ENCODE data around the gene KRT75. TPM values are rescaled to one million over a fixed set of nuclear protein-coding genes. Genes with fewer than 3 reads are reported as not detected.

Gene KRT75
- total and polyA plus RNA-seq, 2 experiments from 2014 or later: not detected

- no peaks in the 10 kb centered on the region for H3K9me2 ChIP-seq (ENCODE audit: insufficient read depth)
- no peak overlapping the region for H3K9ac ChIP-seq
- H3K4me1 ChIP-seq (ENCODE audit: insufficient read depth): no peaks in the 10 kb centered on the region
- no peaks in the 10 kb centered on the region for H3K9me3 ChIP-seq (ENCODE audit: low read depth)
- DNase-seq: no peak
- no peak overlapping the region for H3K27ac ChIP-seq
- H3K4me3 ChIP-seq: no peak overlapping the region
- H3K79me2 ChIP-seq (ENCODE audit: insufficient read depth): no peaks in the 10 kb centered on the region
- H2AFZ ChIP-seq: no peak overlapping the region
- H3K27me3 ChIP-seq (replicated peaks; ENCODE audit: insufficient read depth): peaks cover 24% of the 10 kb centered on the region
- no peaks in the 10 kb centered on the region for H4K20me1 ChIP-seq (ENCODE audit: insufficient read depth)
- in situ Hi-C loops (cut with MboI): no loop called here
- no peaks in the 10 kb centered on the region for H3F3A ChIP-seq (ENCODE audit: insufficient read depth)
- no peak overlapping the region for H3K4me2 ChIP-seq (ENCODE audit: unreplicated experiment)
- TF ChIP-seq EZH2phosphoT487 (IDR thresholded peaks at IDR 0.05; ENCODE audit: insufficient read depth, low read depth): no peak
- no peak for TF ChIP-seq EZH2 (IDR thresholded peaks at IDR 0.05; ENCODE audit: insufficient read depth, poor library complexity, severe bottlenecking)
- no peaks in the 10 kb centered on the region for H3K36me3 ChIP-seq (ENCODE audit: low read depth)
- 74 to 79% methylated on average over 9 of the region's 9 CpGs for WGBS, 2 experiments (ENCODE audit: low coverage in 1 of 2, low lambda C conversion rate in 2 of 2, missing lambda C conversion rate in 2 of 2)
Measured at GRCh38 chr12:52400906-52401305, 33.3 kb downstream of the KRT75 start.

GRCh38 chr12:52399756-52400155 lies 34.4 kb downstream of the KRT75 start:
- no peak overlapping the region for H3K4me2 ChIP-seq (ENCODE audit: unreplicated experiment)
- H3F3A ChIP-seq (ENCODE audit: insufficient read depth): no peaks in the 10 kb centered on the region
- H3K9me3 ChIP-seq (ENCODE audit: low read depth): no peaks in the 10 kb centered on the region
- peaks cover 32% of the 10 kb centered on the region for H3K27me3 ChIP-seq (replicated peaks; ENCODE audit: insufficient read depth)
- no peaks in the 10 kb centered on the region for H3K36me3 ChIP-seq (ENCODE audit: low read depth)
- H3K4me3 ChIP-seq: no peak overlapping the region
- H3K4me1 ChIP-seq (ENCODE audit: insufficient read depth): no peaks in the 10 kb centered on the region
- whole genome bisulfite sequencing, 2 experiments (ENCODE audit: low coverage in 1 of 2, low lambda C conversion rate in 2 of 2, missing lambda C conversion rate in 2 of 2): 86 to 90% methylated on average over 16 of the region's 16 CpGs
- no peak overlapping the region for H2AFZ ChIP-seq
- TF ChIP-seq EZH2 (IDR thresholded peaks at IDR 0.05; ENCODE audit: insufficient read depth, poor library complexity, severe bottlenecking) (no peak), EZH2phosphoT487 (IDR thresholded peaks at IDR 0.05; ENCODE audit: insufficient read depth, low read depth) (no peak)
- no peaks in the 10 kb centered on the region for H3K9me2 ChIP-seq (ENCODE audit: insufficient read depth)
- no peak for DNase-seq
- no peak overlapping the region for H3K27ac ChIP-seq
- H3K79me2 ChIP-seq (ENCODE audit: insufficient read depth): no peaks in the 10 kb centered on the region
- in situ Hi-C loops (cut with MboI): loop anchor here (25.0 kb wide), 1 partner anchor 588 kb away; no protein-coding TSS in a partner anchor
- H3K9ac ChIP-seq: no peak overlapping the region
- no peaks in the 10 kb centered on the region for H4K20me1 ChIP-seq (ENCODE audit: insufficient read depth)

- Histone ChIP-seq H3K9me2 (ENCODE audit: insufficient read depth) (no peaks in the 10 kb centered on the region), H3K9ac (no peak overlapping the region), H3K4me1 (ENCODE audit: insufficient read depth) (no peaks in the 10 kb centered on the region), H3K4me3 (no peak overlapping the region), H3K4me2 (ENCODE audit: unreplicated experiment) (no peak overlapping the region), H4K20me1 (ENCODE audit: insufficient read depth) (no peaks in the 10 kb centered on the region), H2AFZ (no peak overlapping the region), H3K27ac (no peak overlapping the region), H3K27me3 (replicated peaks; ENCODE audit: insufficient read depth) (peaks cover 32% of the 10 kb centered on the region), H3K79me2 (ENCODE audit: insufficient read depth) (no peaks in the 10 kb centered on the region), H3K9me3 (ENCODE audit: low read depth) (no peaks in the 10 kb centered on the region), H3F3A (ENCODE audit: insufficient read depth) (no peaks in the 10 kb centered on the region), H3K36me3 (ENCODE audit: low read depth) (no peaks in the 10 kb centered on the region)
- DNase-seq: peak; percentile 57
- WGBS, 2 experiments (ENCODE audit: low coverage in 1 of 2, low lambda C conversion rate in 2 of 2, missing lambda C conversion rate in 2 of 2): 59 to 64% methylated on average over 1 of the region's 1 CpG
- in situ Hi-C loops (cut with MboI): loop anchor here (25.0 kb wide), 1 partner anchor 589 kb away; no protein-coding TSS in a partner anchor
- TF ChIP-seq EZH2phosphoT487 (IDR thresholded peaks at IDR 0.05; ENCODE audit: insufficient read depth, low read depth) (no peak), EZH2 (IDR thresholded peaks at IDR 0.05; ENCODE audit: insufficient read depth, poor library complexity, severe bottlenecking) (no peak)
Measured at GRCh38 chr12:52398176-52398575, 36.0 kb downstream of the KRT75 start.

GRCh38 chr12:52396656-52397055 lies 37.5 kb downstream of the KRT75 start:
- Histone ChIP-seq H3K27ac (no peak overlapping the region), H2AFZ (no peak overlapping the region), H3K27me3 (replicated peaks; ENCODE audit: insufficient read depth) (peaks cover 32% of the 10 kb centered on the region), H3K9ac (no peak overlapping the region), H3F3A (ENCODE audit: insufficient read depth) (no peaks in the 10 kb centered on the region), H3K9me3 (ENCODE audit: low read depth) (no peaks in the 10 kb centered on the region), H4K20me1 (ENCODE audit: insufficient read depth) (no peaks in the 10 kb centered on the region), H3K36me3 (ENCODE audit: low read depth) (no peaks in the 10 kb centered on the region), H3K4me2 (ENCODE audit: unreplicated experiment) (no peak overlapping the region), H3K9me2 (ENCODE audit: insufficient read depth) (no peaks in the 10 kb centered on the region), H3K79me2 (ENCODE audit: insufficient read depth) (no peaks in the 10 kb centered on the region), H3K4me1 (ENCODE audit: insufficient read depth) (no peaks in the 10 kb centered on the region), H3K4me3 (no peak overlapping the region)
- 61 to 72% methylated on average over 8 of the region's 8 CpGs for WGBS, 2 experiments (ENCODE audit: low coverage in 1 of 2, low lambda C conversion rate in 2 of 2, missing lambda C conversion rate in 2 of 2)
- no peak for TF ChIP-seq EZH2phosphoT487 (IDR thresholded peaks at IDR 0.05; ENCODE audit: insufficient read depth, low read depth)
- no peak for DNase-seq
- in situ Hi-C loops (cut with MboI): loop anchor here (25.0 kb wide), 1 partner anchor 591 kb away; no protein-coding TSS in a partner anchor

All from GM23248 (cell line).